ENCODE data around the gene DNAJB9. TPM values are rescaled to one million over a fixed set of nuclear protein-coding genes. Genes with fewer than 3 reads are reported as not detected.

The DNAJB9 gene
- total RNA-seq, 1 donor = 39.9 TPM

DNA sequence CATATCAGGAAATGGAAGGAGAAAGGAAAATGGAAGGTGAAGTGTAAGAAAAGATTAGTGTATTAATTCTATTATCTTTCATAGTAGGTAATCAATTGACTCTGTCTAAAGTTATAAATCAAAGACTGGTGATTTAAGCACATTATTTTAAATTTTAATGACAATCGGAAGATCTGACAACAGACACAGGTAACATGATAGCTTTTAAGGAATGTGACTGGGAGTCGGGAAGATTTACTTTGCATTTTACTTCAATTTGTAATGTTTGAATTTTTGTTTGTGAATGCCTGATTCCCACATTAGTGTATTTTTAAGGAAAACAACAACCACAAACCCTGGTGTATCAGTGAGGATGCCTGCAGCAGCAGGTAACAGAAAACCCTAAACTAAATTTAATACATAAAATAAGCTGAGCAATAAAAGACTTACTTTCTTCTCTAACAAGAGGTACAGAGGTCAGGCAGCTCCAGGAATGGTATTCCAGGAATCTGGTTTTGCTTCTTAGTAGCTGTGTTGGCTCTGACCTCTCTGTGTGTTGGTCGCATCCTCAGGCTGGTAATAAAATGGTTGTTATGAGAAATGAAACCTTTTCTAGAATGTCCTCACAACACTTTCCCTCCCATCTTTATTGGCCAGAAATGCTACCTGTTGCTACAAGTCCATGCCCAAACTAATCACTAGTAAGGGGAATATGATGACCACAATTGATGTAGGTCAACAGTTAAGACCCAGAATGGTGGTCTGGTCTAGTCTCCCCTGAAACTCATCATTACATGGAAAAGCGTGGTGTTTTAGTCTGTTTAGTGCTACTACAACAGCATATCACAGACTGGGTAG lies 12.2 kb downstream of the DNAJB9 start:
- no peak for DNase-seq (ENCODE audit: low read depth)
- no peak overlapping the region for H3K4me3 ChIP-seq (ENCODE audit: low read depth, low read length)
- TF ChIP-seq, protein P1, sequence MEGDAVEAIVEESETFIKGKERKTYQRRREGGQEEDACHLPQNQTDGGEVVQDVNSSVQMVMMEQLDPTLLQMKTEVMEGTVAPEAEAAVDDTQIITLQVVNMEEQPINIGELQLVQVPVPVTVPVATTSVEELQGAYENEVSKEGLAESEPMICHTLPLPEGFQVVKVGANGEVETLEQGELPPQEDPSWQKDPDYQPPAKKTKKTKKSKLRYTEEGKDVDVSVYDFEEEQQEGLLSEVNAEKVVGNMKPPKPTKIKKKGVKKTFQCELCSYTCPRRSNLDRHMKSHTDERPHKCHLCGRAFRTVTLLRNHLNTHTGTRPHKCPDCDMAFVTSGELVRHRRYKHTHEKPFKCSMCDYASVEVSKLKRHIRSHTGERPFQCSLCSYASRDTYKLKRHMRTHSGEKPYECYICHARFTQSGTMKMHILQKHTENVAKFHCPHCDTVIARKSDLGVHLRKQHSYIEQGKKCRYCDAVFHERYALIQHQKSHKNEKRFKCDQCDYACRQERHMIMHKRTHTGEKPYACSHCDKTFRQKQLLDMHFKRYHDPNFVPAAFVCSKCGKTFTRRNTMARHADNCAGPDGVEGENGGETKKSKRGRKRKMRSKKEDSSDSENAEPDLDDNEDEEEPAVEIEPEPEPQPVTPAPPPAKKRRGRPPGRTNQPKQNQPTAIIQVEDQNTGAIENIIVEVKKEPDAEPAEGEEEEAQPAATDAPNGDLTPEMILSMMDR (IDR thresholded peaks at IDR 0.05; ENCODE audit: insufficient read depth, low read length) = no peak

DNA sequence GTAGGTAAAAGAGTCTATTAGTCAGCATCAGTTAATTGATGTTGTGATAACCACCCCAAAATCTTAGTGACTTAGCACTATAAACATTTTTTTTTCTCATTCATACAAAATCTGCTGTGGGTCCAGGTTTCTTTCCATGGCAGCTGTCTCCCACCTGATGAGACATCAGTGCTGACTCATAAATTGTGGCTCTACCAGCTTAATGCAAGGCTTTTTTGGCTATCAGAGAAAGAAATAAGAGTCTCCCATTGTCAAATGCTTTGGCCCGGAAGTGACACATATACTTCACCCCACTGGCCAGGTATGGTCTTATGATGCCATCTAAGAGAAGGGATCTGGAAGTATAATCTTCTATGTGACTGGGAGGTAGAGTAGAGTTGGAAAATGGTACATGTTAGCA lies 14.5 kb downstream of the DNAJB9 start:
- no peak overlapping the region for H3K4me3 ChIP-seq (ENCODE audit: low read depth, low read length)
- DNase-seq (ENCODE audit: low read depth) = no peak
- TF ChIP-seq, protein P1 (IDR thresholded peaks at IDR 0.05; ENCODE audit: insufficient read depth, low read length) = no peak

DNA sequence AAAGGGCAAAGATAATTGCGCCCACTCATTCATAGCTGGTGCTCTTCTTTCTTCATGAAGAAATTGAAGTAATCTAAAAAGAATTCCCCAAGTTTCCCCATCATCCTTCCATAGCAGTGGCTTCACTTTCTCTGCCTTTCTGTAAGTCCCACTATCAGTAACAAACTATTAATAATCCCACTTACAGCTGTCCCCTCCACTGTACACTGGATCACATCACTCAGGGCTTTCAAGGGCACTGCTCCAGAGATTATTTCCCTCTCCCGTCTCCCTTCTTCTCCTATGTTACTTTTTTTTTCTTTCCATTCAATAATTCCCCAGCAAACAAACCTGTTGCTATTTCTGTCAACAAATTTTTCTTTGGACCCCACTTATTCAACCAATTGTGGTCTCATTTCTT lies 16.2 kb downstream of the DNAJB9 start:
- no peak overlapping the region for H3K4me3 ChIP-seq (ENCODE audit: low read depth, low read length)
- TF ChIP-seq, protein P1 (IDR thresholded peaks at IDR 0.05; ENCODE audit: insufficient read depth, low read length) = no peak
- DNase-seq (ENCODE audit: low read depth) = no peak

DNA sequence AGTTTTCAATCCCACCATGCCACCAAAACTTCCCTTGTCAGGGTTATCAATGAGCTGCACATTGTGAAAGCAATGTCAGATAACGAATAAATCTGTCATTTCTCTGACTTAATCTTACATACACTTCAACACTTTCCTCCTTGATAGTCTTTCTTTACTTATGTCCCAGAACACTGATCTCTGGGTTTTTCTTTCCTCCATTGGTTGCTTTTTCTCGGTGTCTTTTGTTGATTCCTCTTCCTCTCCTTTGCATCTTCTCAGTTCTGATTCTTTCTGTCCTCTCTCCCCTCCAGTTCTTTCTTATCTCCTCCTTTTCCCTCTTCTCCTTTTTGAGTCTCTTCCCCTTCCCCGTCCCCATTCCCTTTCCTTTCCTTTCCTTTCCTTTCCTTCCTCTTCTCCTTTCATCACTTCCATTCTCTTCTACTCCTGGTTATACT lies 16.6 kb downstream of the DNAJB9 start:
- DNase-seq (ENCODE audit: low read depth) = no peak
- TF ChIP-seq, protein P1 (IDR thresholded peaks at IDR 0.05; ENCODE audit: insufficient read depth, low read length) = no peak
- H3K4me3 ChIP-seq (ENCODE audit: low read depth, low read length) = no peak overlapping the region

DNA sequence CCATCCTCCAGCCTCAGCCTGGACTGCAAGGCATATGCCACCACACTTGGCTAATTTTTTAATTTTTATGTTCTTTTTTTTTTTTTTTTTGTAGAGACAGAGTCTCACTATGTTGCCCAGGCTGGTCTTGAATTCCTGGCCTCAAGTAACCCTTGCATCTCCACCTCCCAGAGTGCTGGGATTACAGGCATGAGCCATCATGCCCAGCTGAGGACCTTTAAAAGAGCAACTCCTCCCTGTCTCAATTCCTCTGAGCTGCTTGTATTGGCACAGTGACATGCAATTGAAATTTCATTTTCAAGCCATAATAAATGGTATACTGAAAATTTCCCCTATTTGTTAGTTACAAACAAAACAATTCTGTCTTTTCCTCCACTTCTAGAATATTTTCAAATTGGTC lies 19.5 kb downstream of the DNAJB9 start:
- H3K4me3 ChIP-seq (ENCODE audit: low read depth, low read length) = no peak overlapping the region
- DNase-seq (ENCODE audit: low read depth) = no peak
- TF ChIP-seq, protein P1 (IDR thresholded peaks at IDR 0.05; ENCODE audit: insufficient read depth, low read length) = no peak

DNA sequence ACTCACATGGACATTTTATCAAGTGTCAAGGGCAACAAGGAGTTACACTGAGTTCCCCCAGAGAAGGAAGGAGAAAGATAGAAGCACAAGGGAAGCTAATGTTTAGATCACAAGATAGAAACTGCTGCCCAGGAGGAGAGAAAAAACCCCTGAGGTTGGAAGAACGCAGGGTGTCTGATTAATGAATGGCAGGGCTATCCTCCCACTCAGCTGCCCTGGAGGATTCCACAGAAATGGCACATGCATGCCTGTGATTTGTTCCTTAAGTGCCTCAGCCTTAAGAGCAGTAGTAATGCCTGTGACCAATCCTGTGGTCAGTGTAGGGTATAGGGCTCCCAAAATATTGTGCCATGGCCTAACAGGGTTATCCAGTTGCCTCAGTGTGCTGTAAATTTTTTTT lies 20.2 kb downstream of the DNAJB9 start:
- TF ChIP-seq, protein P1 (IDR thresholded peaks at IDR 0.05; ENCODE audit: insufficient read depth, low read length) = no peak
- H3K4me3 ChIP-seq (ENCODE audit: low read depth, low read length) = no peak overlapping the region
- DNase-seq (ENCODE audit: low read depth) = no peak
